ENCODE measurements around the gene MESP2. TPM values are rescaled to one million over a fixed set of nuclear protein-coding genes. Genes with fewer than 3 reads are reported as not detected.

Gene MESP2
- total RNA-seq, 1 experiment from 2014 or later, result 0.70 TPM

DNA sequence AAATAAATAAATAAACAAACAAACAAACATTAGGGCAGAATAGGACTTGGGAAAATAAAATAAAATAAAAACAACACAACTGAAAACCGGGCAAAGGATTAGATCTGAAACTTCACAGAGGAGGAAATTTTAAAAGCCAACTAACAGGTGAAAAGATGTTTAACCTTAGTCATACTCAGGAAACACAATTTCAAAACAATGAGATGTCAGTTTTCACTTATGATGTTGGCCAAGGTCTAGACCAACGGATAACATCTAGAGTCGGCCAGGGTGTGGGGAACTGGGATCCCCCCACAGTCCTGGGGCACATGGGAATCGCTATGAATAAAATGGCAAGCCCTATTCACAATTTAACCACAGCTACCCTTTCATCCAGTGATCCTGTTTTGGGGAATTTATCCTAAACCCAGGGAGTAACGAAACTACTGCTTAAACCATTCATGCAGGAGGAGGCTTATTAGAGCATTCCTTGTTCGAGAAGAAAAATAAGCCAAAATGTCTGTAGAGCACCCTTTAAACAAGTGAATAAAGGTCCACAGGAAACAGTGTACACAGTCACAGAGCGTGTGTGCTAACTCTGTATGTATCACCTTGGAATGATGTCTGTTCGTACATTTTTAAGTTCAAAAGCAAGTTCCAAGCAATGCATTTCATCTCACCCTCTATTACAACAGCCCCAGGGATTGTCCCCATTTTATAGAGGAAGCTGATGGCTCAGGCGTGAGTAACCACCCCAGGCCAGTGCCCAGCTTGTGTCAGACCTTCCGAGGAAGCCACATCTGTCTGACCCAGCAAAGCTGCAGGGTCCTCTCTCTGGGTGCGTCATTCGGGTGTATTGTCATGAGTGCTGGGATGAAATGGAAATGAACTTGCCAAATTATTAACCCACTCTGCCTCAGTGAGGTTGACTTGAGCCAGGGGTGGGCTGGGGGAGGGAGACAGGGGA is 44.8 kb downstream of the MESP2 start:
- POLR2A ChIA-PET, result no interaction called here

GRCh38 chr15:89822026-89822425 is 45.9 kb downstream of the MESP2 start:
- Histone ChIP-seq H3K36me3 (ENCODE audit: control insufficient read depth, insufficient read depth, low read length) (no peaks in the 10 kb centered on the region), H3K27me3 (replicated peaks; ENCODE audit: control insufficient read depth, insufficient read depth, low read length) (no peaks in the 10 kb centered on the region), H3K4me3 (ENCODE audit: low read depth, low read length) (no peak overlapping the region), H3K4me1 (no peaks in the 10 kb centered on the region), H3K9me3 (no peaks in the 10 kb centered on the region)
- H3K4me1 Mint-ChIP-seq (ENCODE audit: low read depth, unreplicated experiment), result no peaks in the 10 kb centered on the region
- ChIA-PET POLR2A (no interaction called here), CTCF (interaction anchor here (0.8 kb wide), 1 partner anchor 20 kb away, joined by 13 read pairs; no protein-coding TSS in a partner anchor)
- H3K36me3 Mint-ChIP-seq (ENCODE audit: insufficient read depth, unreplicated experiment), result no peaks in the 10 kb centered on the region
- BruUV-seq (replicated peaks), result no TSS peak
- TF ChIP-seq, protein P1, sequence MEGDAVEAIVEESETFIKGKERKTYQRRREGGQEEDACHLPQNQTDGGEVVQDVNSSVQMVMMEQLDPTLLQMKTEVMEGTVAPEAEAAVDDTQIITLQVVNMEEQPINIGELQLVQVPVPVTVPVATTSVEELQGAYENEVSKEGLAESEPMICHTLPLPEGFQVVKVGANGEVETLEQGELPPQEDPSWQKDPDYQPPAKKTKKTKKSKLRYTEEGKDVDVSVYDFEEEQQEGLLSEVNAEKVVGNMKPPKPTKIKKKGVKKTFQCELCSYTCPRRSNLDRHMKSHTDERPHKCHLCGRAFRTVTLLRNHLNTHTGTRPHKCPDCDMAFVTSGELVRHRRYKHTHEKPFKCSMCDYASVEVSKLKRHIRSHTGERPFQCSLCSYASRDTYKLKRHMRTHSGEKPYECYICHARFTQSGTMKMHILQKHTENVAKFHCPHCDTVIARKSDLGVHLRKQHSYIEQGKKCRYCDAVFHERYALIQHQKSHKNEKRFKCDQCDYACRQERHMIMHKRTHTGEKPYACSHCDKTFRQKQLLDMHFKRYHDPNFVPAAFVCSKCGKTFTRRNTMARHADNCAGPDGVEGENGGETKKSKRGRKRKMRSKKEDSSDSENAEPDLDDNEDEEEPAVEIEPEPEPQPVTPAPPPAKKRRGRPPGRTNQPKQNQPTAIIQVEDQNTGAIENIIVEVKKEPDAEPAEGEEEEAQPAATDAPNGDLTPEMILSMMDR (IDR thresholded peaks at IDR 0.05; ENCODE audit: insufficient read depth in 1 of 2, low read depth in 1 of 2, low read length in 1 of 2, severe bottlenecking in 1 of 2, unreplicated experiment in 1 of 2), result no peak
- no peak overlapping the region for H3K27ac Mint-ChIP-seq (ENCODE audit: unreplicated experiment)
- no peak overlapping the region for H3K4me3 Mint-ChIP-seq (ENCODE audit: unreplicated experiment)
- intact Hi-C loops (cut with micrococcal nuclease; ENCODE audit: unreplicated experiment), result loop anchor here (10.0 kb wide), 1 partner anchor 57 kb away; no protein-coding TSS in a partner anchor
- H3K9me3 Mint-ChIP-seq (ENCODE audit: unreplicated experiment), result no peaks in the 10 kb centered on the region
- DNase-seq, result no peak
- H3K27me3 Mint-ChIP-seq (ENCODE audit: insufficient read depth, unreplicated experiment), result no peaks in the 10 kb centered on the region

More for the DNA sequence above, 44.8 kb downstream of the MESP2 start:
- Histone ChIP-seq H3K36me3 (ENCODE audit: control insufficient read depth, insufficient read depth, low read length) (no peaks in the 10 kb centered on the region), H3K4me3 (ENCODE audit: low read depth, low read length) (no peak overlapping the region), H3K4me1 (no peaks in the 10 kb centered on the region), H3K9me3 (peaks cover under 1% of the 10 kb centered on the region; the same call in 1 of the 2 replicates), H3K27me3 (replicated peaks; ENCODE audit: control insufficient read depth, insufficient read depth, low read length) (no peaks in the 10 kb centered on the region)
- CTCF ChIA-PET, result no interaction called here
- BruUV-seq (replicated peaks), result no TSS peak
- Mint-ChIP-seq H3K36me3 (ENCODE audit: insufficient read depth, unreplicated experiment) (no peaks in the 10 kb centered on the region), H3K4me1 (ENCODE audit: low read depth, unreplicated experiment) (no peaks in the 10 kb centered on the region), H3K9me3 (ENCODE audit: unreplicated experiment) (no peaks in the 10 kb centered on the region), H3K4me3 (ENCODE audit: unreplicated experiment) (no peak overlapping the region), H3K27me3 (ENCODE audit: insufficient read depth, unreplicated experiment) (no peaks in the 10 kb centered on the region), H3K27ac (ENCODE audit: unreplicated experiment) (no peak overlapping the region)
- TF ChIP-seq, protein P1 (IDR thresholded peaks at IDR 0.05; ENCODE audit: insufficient read depth in 1 of 2, low read depth in 1 of 2, low read length in 1 of 2, severe bottlenecking in 1 of 2, unreplicated experiment in 1 of 2), result no peak
- intact Hi-C loops (cut with micrococcal nuclease; ENCODE audit: unreplicated experiment), result loop anchor here (10.0 kb wide), 1 partner anchor 56 kb away; no protein-coding TSS in a partner anchor
- no peak for DNase-seq

GRCh38 chr15:89822611-89822950 is 46.4 kb downstream of the MESP2 start:
- Mint-ChIP-seq H3K36me3 (ENCODE audit: insufficient read depth, unreplicated experiment) (no peaks in the 10 kb centered on the region), H3K9me3 (ENCODE audit: unreplicated experiment) (no peaks in the 10 kb centered on the region), H3K4me1 (ENCODE audit: low read depth, unreplicated experiment) (no peaks in the 10 kb centered on the region), H3K27me3 (ENCODE audit: insufficient read depth, unreplicated experiment) (no peaks in the 10 kb centered on the region), H3K27ac (ENCODE audit: unreplicated experiment) (no peak overlapping the region), H3K4me3 (ENCODE audit: unreplicated experiment) (no peak overlapping the region)
- no peak for DNase-seq
- no peaks in the 10 kb centered on the region for H3K27me3 ChIP-seq (replicated peaks; ENCODE audit: control insufficient read depth, insufficient read depth, low read length)
- H3K36me3 ChIP-seq (ENCODE audit: control insufficient read depth, insufficient read depth, low read length), result no peaks in the 10 kb centered on the region
- BruUV-seq (replicated peaks), result no TSS peak
- H3K4me1 ChIP-seq, result no peaks in the 10 kb centered on the region
- TF ChIP-seq, protein P1 (IDR thresholded peaks at IDR 0.05; ENCODE audit: insufficient read depth in 1 of 2, low read depth in 1 of 2, low read length in 1 of 2, severe bottlenecking in 1 of 2, unreplicated experiment in 1 of 2), result no peak
- no peaks in the 10 kb centered on the region for H3K9me3 ChIP-seq
- ChIA-PET POLR2A (no interaction called here), CTCF (interaction anchor here (0.8 kb wide), 1 partner anchor 20 kb away, joined by 13 read pairs; no protein-coding TSS in a partner anchor)
- intact Hi-C loops (cut with micrococcal nuclease; ENCODE audit: unreplicated experiment), result loop anchor here (10.0 kb wide), 1 partner anchor 58 kb away; no protein-coding TSS in a partner anchor
- H3K4me3 ChIP-seq (ENCODE audit: low read depth, low read length), result no peak overlapping the region

All from Caco-2 (cell line).